Activated CD4-positive, alpha-beta T cell treated with anti-CD3 and anti-CD28 coated beads for 36 hours (primary cell): ENCODE data around the gene ZNF512. TPM values are rescaled to one million over a fixed set of nuclear protein-coding genes. Genes with fewer than 3 reads are reported as not detected.
"Not testable (repeated sequence)": the region's sequence is repeated elsewhere in the genome, so short reads cannot be mapped to it uniquely, and the experiment has no call there.

Source experiments
- ATAC-seq: fragments of 200-7000 bp; cut with Tn5 transposase; one replicate; pipeline ENCODE4 v1.10.0; 2021; ENCODE audit warnings: mild to moderate bottlenecking, moderate library complexity
- CTCF ChIA-PET: fragments of 350-600 bp; sonication (Branson Sonifier 250); formaldehyde crosslinking; loops from one replicate; lab custom pipeline; 2021; ENCODE audit warnings: antibody characterized with exemption; lab: Charles Lee
- POLR2A ChIA-PET: fragments of 350-600 bp; sonication (Branson Sonifier 250); formaldehyde crosslinking; loops from one replicate; lab custom pipeline; 2021; ENCODE audit warnings: antibody characterized with exemption, inconsistent platforms; lab: Charles Lee
- DNase-seq: peaks from one replicate; pipeline ENCODE4 v3.0.0-alpha.2; 2020
- H3K27ac Mint-ChIP-seq: one replicate; pipeline ENCODE4 v1.8.0; 2021; ENCODE audit warnings: mixed read lengths
- H3K27me3 Mint-ChIP-seq: one replicate; pipeline ENCODE4 v1.8.0; 2021; ENCODE audit warnings: mixed read lengths
- H3K36me3 Mint-ChIP-seq: one replicate; pipeline ENCODE4 v1.8.0; 2021; ENCODE audit warnings: low read depth, mixed read lengths
- H3K4me1 Mint-ChIP-seq: one replicate; pipeline ENCODE4 v1.8.0; 2021; ENCODE audit warnings: mixed read lengths
- H3K4me3 Mint-ChIP-seq: one replicate; pipeline ENCODE4 v1.8.0; 2021; ENCODE audit warnings: mild to moderate bottlenecking, moderate library complexity, mixed read lengths
- H3K9me3 Mint-ChIP-seq: one replicate; pipeline ENCODE4 v1.8.0; 2021; ENCODE audit warnings: low read depth, mixed read lengths
- intact Hi-C, 2 experiments: fragments of 100-400 bp; cut with DNase I in 1 of 2; cut with micrococcal nuclease in 1 of 2; formaldehyde crosslinking; loops; one replicate each; pipeline versions ENCODE4 v1.14.2 to v1.15.1; 2022 to 2024; cut with DNase I, micrococcal nuclease
- total RNA-seq, 2 experiments: library from RNA; stranded (reverse); gene quantifications; one replicate each; pipeline ENCODE4 v1.2.3, GENCODE V29; 2021

ZNF512 gene
- total RNA-seq, 2 experiments from 2014 or later = 31.8 to 34.5 TPM

- Mint-ChIP-seq H3K4me3 (no peak overlapping the region), H3K9me3 (no peaks in the 10 kb centered on the region), H3K27me3 (no peaks in the 10 kb centered on the region), H3K27ac (no peak overlapping the region), H3K36me3 (peaks cover 53% of the 10 kb centered on the region), H3K4me1 (no peaks in the 10 kb centered on the region)
- ATAC-seq = no peak
- intact Hi-C loops = no loop called here
- ChIA-PET CTCF (no interaction called here), POLR2A (interaction anchor here (0.6 kb wide), 1 partner anchor 15 kb away, joined by 3 read pairs; no protein-coding TSS in a partner anchor)
- DNase-seq = no peak
These were observed 32.5 kb downstream of the ZNF512 start for GRCh38 chr2:27615316-27615715.

DNA sequence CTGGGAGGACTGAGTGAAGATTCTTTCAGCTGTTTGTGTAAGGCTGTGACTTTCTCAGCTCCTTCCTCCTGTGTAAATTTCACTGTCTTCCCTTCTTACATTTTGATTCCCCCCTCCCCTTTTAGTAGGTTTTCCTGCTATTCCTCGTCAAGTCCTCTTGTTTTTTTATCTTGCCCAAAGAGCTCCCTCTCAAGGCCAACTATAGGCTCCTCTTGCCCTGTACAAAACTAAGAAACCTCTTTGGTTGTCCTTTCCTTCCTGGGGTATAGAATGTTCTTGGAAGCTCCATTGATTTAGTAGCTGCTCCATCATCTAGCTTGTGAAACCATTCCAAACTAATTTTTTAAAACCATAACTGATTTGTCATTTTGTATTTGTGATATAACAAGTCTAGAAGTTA lies 38.7 kb downstream of the ZNF512 start:
- Mint-ChIP-seq H3K4me1 (peaks cover 2% of the 10 kb centered on the region), H3K27me3 (no peaks in the 10 kb centered on the region), H3K4me3 (no peak overlapping the region), H3K9me3 (no peaks in the 10 kb centered on the region), H3K27ac (no peak overlapping the region), H3K36me3 (peaks cover 60% of the 10 kb centered on the region)
- ChIA-PET POLR2A (interaction anchor here (0.6 kb wide), 1 partner anchor 476 kb away, joined by 3 read pairs; no protein-coding TSS in a partner anchor), CTCF (interaction anchor here (0.6 to 1.8 kb wide), 4 partner anchors 24 to 194 kb away, joined by 3 to 9 read pairs (median 3); no protein-coding TSS in a partner anchor)
- intact Hi-C loops = no loop called here
- no peak for ATAC-seq
- DNase-seq = no peak

- ChIA-PET CTCF (no interaction called here), POLR2A (interaction anchor here (0.7 kb wide), 1 partner anchor 61 kb away, joined by 3 read pairs; no protein-coding TSS in a partner anchor)
- peak; percentile 49 for ATAC-seq
- no peak for DNase-seq
- Mint-ChIP-seq H3K4me3 (no peak overlapping the region), H3K9me3 (no peaks in the 10 kb centered on the region), H3K27me3 (no peaks in the 10 kb centered on the region), H3K36me3 (peaks cover 47% of the 10 kb centered on the region), H3K27ac (peak overlapping the region; percentile 18), H3K4me1 (peaks cover 12% of the 10 kb centered on the region)
- intact Hi-C loops = no loop called here
These were observed 40.1 kb downstream of the ZNF512 start for GRCh38 chr2:27622921-27623384.

- peaks cover 16% of the 10 kb centered on the region for H3K4me1 Mint-ChIP-seq
- POLR2A ChIA-PET = no interaction called here
- no peak for ATAC-seq
- intact Hi-C loops = loop anchor here in 1 of 2 experiments (5.0 kb wide), 1 partner anchor 37 kb away; the partner anchor contains the start of genes SLC4A1AP and SUPT7L
- no peaks in the 10 kb centered on the region for H3K9me3 Mint-ChIP-seq
- peaks cover 40% of the 10 kb centered on the region for H3K36me3 Mint-ChIP-seq
- no peak for DNase-seq
- H3K27ac Mint-ChIP-seq = no peak overlapping the region
- no peak overlapping the region for H3K4me3 Mint-ChIP-seq
- H3K27me3 Mint-ChIP-seq = no peaks in the 10 kb centered on the region
- CTCF ChIA-PET = interaction anchor here (0.7 to 2.2 kb wide), 3 partner anchors 9 to 58 kb away, joined by 3 to 9 read pairs (median 3); no protein-coding TSS in a partner anchor
These were observed 42.1 kb downstream of the ZNF512 start for GRCh38 chr2:27624943-27625342.

DNA sequence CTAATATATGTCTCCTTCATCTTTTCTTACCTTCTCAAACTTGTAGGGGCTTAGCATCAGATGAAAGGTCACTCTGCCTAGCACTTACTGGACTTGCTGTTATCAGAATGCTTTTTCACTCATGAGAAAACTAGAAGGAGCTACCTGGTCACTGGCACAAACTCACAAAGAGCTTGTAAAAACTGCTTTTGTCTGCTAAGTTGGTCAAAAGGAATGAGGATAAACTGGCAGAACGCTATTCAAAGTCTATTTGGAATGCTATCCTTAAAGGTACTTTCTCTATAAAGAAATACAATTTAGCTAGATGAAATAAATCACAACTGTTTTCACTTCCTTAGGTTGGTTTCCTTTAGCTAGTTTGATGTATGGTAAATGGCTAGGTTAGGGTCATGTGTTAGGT lies 43.5 kb downstream of the ZNF512 start:
- H3K27me3 Mint-ChIP-seq, H3K27ac Mint-ChIP-seq, ATAC-seq, H3K9me3 Mint-ChIP-seq, H3K4me3 Mint-ChIP-seq, DNase-seq: not testable (repeated sequence)
- Mint-ChIP-seq H3K36me3 (peaks cover 40% of the 10 kb centered on the region), H3K4me1 (peaks cover 26% of the 10 kb centered on the region)
- CTCF ChIA-PET = interaction anchor here (0.9 to 2.2 kb wide), 3 partner anchors 21 to 196 kb away, joined by 3 to 9 read pairs (median 6); no protein-coding TSS in a partner anchor
- POLR2A ChIA-PET = interaction anchor here (1.5 kb wide), 1 partner anchor 20 kb away, joined by 3 read pairs; no protein-coding TSS in a partner anchor
- intact Hi-C loops = loop anchor here in 1 of 2 experiments (5.0 kb wide), 1 partner anchor 36 kb away; the partner anchor contains the start of genes SLC4A1AP and SUPT7L

DNA sequence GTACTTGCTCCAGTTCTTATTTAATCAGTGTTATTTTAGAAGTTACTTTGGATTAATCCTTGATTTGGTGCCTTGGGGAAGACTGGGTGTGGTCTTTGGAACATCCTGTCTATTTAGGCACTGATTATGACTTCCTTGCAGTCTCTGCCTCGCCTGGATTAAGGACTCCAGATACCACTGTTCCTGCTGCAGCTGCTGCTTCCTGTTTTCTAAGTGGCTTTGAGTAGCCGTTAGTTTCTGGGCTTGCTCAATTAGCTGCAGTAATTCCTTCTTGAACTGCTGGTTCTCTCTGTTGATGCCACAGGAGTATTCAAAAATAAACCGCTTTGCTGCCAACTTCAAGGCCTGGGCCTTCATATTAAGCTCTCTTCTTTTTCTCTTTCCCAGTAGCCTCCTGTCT lies 44.1 kb downstream of the ZNF512 start:
- not testable (repeated sequence) for H3K9me3 Mint-ChIP-seq, H3K27ac Mint-ChIP-seq, H3K4me3 Mint-ChIP-seq, DNase-seq, ATAC-seq, H3K27me3 Mint-ChIP-seq
- intact Hi-C loops = loop anchor here in 1 of 2 experiments (5.0 kb wide), 1 partner anchor 35 kb away; the partner anchor contains the start of genes SLC4A1AP and SUPT7L
- H3K36me3 Mint-ChIP-seq = peaks cover 40% of the 10 kb centered on the region
- ChIA-PET CTCF (interaction anchor here (0.9 to 2.2 kb wide), 4 partner anchors 8 to 197 kb away, joined by 3 to 9 read pairs (median 4); no protein-coding TSS in a partner anchor), POLR2A (interaction anchor here (1.5 kb wide), 1 partner anchor 19 kb away, joined by 3 read pairs; no protein-coding TSS in a partner anchor)
- H3K4me1 Mint-ChIP-seq = peaks cover 32% of the 10 kb centered on the region

DNA sequence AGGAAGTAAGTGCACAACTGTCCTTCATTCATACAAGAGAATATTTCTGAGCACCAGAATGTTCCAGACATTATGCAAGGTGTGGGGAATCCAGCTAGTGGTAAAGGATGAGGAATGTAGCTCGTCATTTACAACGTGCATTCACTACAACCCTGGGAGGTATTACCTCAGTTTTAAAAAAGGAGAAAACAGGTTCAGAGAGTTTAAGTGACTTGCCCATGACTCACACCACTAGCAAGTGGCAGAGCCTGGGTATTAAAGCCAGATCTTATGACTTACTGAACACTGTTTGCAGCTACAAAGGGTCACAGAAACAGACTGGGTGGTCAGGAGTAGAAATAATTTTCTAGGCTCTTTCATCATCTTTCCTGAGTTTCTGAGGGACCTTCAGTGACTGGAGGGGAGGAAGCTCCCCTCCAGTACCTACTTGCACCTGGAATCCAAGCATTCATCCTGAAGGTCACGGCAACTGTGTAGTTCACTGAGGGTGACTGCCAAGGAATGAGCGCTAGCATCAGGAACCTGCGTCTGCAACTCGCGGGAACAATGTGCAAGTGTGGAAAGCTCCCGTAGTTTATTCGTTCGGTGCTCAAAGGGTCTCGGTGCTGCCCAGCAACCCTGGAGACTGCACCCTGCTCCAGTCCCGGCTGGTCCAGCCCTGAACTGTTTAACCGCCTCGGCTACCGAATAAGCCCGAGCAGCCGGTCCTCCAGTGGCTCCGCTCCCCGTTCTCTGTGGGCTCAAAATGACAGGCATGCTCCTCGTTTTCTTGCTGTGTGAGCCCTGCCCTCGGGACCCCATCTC lies 45.3 kb downstream of the ZNF512 start:
- H3K27ac Mint-ChIP-seq = no peak overlapping the region
- intact Hi-C loops = loop anchor here (1.0 to 5.0 kb wide), 9 partner anchors 10 to 272 kb away; partner anchors contain the start of genes GTF3C2 (in 1 of the 2), IFT172 (in 1 of the 2), PPM1G (in 1 of the 2) and SLC4A1AP (in 1 of the 2)
- H3K36me3 Mint-ChIP-seq = peaks cover 37% of the 10 kb centered on the region
- no peaks in the 10 kb centered on the region for H3K27me3 Mint-ChIP-seq
- no peak overlapping the region for H3K4me3 Mint-ChIP-seq
- H3K4me1 Mint-ChIP-seq = peaks cover 35% of the 10 kb centered on the region
- ChIA-PET CTCF (interaction anchor here (0.5 to 3.2 kb wide), 8 partner anchors 10 to 257 kb away, joined by 3 to 23 read pairs (median 4); no protein-coding TSS in a partner anchor), POLR2A (interaction anchor here (0.5 to 2.0 kb wide), 11 partner anchors 10 to 869 kb away, joined by 3 to 33 read pairs (median 3); partner anchors contain the start of genes SLC4A1AP and SUPT7L)
- H3K9me3 Mint-ChIP-seq = no peaks in the 10 kb centered on the region
- ATAC-seq (peak; percentile 60), DNase-seq (peak; percentile 45)

DNA sequence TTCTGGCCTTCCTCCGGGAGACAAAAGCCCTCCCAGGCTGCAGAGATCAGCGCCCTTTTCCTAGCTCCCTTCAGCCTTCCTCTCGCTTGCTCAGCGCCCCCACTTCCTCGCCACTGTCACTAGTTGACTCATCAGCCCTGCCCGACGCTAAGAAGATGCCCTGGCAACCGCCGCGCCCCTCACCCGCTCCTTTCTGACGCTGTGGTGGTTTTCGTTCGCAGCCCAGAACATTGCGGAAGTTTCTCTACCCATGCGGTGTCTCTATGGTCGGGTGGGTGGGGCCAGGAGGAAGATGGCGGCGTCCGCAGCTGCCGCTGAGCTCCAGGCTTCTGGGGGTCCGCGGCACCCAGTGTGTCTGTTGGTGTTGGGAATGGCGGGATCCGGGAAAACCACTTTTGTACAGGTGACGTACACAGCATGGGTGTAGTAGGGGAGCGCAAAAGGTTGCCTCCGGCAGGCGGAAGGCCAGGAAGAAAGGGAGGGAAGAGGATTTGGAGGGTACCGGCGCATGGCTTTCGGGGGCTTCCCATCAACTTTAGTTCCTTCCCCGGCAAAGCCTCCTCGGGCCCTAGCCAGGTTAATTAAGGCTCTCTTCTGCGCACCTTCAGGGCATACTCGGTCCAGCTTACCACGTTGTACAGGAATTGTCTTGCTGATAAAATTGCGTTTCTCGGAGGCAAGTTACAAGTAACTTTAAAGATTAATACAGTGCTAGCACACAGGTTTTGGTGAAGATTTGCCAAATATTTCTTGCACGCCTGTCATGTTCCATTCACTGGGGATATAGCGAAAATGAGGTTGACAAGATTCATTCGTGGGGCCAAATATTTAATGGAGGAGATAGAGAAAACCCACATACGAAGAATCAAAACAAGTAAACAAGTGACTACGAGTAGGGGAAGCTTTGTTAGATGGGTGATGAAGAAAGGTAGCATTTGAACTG lies 46.2 kb downstream of the ZNF512 start, which contains the start of the genes CCDC121 and GPN1:
CCDC121 (minus strand) TSS at position 246 of the 943 bp plus-strand sequence. CDS start 1,213 bp downstream, outside the sequence.
GPN1 (plus strand) TSS at position 284 of the 943 bp plus-strand sequence; CDS start at position 293, 9 bp downstream.
- Mint-ChIP-seq H3K36me3 (peaks cover 34% of the 10 kb centered on the region), H3K4me1 (peaks cover 37% of the 10 kb centered on the region), H3K27me3 (no peaks in the 10 kb centered on the region), H3K9me3 (no peaks in the 10 kb centered on the region), H3K27ac (no peak within 1 kb of the TSS), H3K4me3 (no peak within 1 kb of the TSS)
- DNase-seq = peak; percentile 98
- ATAC-seq = peak; percentile 96
- POLR2A ChIA-PET = interaction anchor here (0.5 to 2.0 kb wide), 10 partner anchors 9 to 274 kb away, joined by 3 to 33 read pairs (median 4); partner anchors contain the start of genes SLC4A1AP and SUPT7L
- CTCF ChIA-PET = interaction anchor here (0.6 to 3.2 kb wide), 5 partner anchors 9 to 134 kb away, joined by 3 to 23 read pairs (median 3); partner anchors contain the start of gene FNDC4
- intact Hi-C loops = loop anchor here (1.0 to 5.0 kb wide), 12 partner anchors 9 to 273 kb away; partner anchors contain the start of genes SLC4A1AP (in 2 of the 2), SUPT7L (in 2 of the 2), EIF2B4 (in 1 of the 2) and GTF3C2 (in 1 of the 2)

- peaks cover 39% of the 10 kb centered on the region for H3K36me3 Mint-ChIP-seq
- H3K27me3 Mint-ChIP-seq, intact Hi-C loops, ATAC-seq, DNase-seq, H3K4me3 Mint-ChIP-seq, H3K9me3 Mint-ChIP-seq, H3K27ac Mint-ChIP-seq: not testable (repeated sequence)
- POLR2A ChIA-PET = interaction anchor here (0.6 to 0.7 kb wide), 2 partner anchors 9 to 15 kb away, joined by 3 read pairs; no protein-coding TSS in a partner anchor
- H3K4me1 Mint-ChIP-seq = peaks cover 37% of the 10 kb centered on the region
- CTCF ChIA-PET = interaction anchor here (3.2 kb wide), 1 partner anchor 52 kb away, joined by 23 read pairs; no protein-coding TSS in a partner anchor
These were observed 47.4 kb downstream of the ZNF512 start for GRCh38 chr2:27630257-27630656.

- no peaks in the 10 kb centered on the region for H3K27me3 Mint-ChIP-seq
- no peak overlapping the region for H3K27ac Mint-ChIP-seq
- ChIA-PET CTCF (no interaction called here), POLR2A (no interaction called here)
- no peak for DNase-seq
- H3K4me3 Mint-ChIP-seq = no peak overlapping the region
- intact Hi-C loops = no loop called here
- H3K9me3 Mint-ChIP-seq = no peaks in the 10 kb centered on the region
- H3K36me3 Mint-ChIP-seq = peaks cover 59% of the 10 kb centered on the region
- ATAC-seq = no peak
- H3K4me1 Mint-ChIP-seq = peaks cover 51% of the 10 kb centered on the region
These were observed 51.4 kb downstream of the ZNF512 start for GRCh38 chr2:27634291-27634690.
